PC-9 (cell line): Measurements from ENCODE around the gene SP1.

ENCODE experiments used
- CTCF ChIP-seq: fragments of 200-600 bp; sonication (generic); conservative IDR thresholded peaks from 2 replicates; pipeline ENCODE4 v1.6.1; 2017; ENCODE audit warnings: mixed run types, antibody characterized with exemption, mild to moderate bottlenecking, moderate library complexity
- EZH2 ChIP-seq: fragments of 200-600 bp; sonication (generic); IDR thresholded peaks from 2 replicates; pipeline ENCODE4 v1.8.0; 2017; ENCODE audit warnings: antibody characterized with exemption, low read depth

- TF ChIP-seq CTCF (no peak), EZH2 (no peak)
Measured at GRCh38 chr12:53336181-53336681, 43.7 kb upstream of the SP1 start, which contains the start of gene SP7.
